HPDE6-E6E7 (cell line): Measurements from ENCODE around the gene CIC.
"Not testable (repeated sequence)": the region's sequence is repeated elsewhere in the genome, so short reads cannot be mapped to it uniquely, and the experiment has no call there.

Experiments
- DNase-seq: peaks from one replicate; pipeline ENCODE4 v3.0.0; 2011; ENCODE audit warnings: missing footprints; ENCODE audit errors: extremely low spot score

The CIC gene

GRCh38 chr19:42333975-42334696, 65.1 kb downstream of the CIC start:
- DNase-seq = no peak

- no peak for DNase-seq
Measured at GRCh38 chr19:42334697-42335373, 65.8 kb downstream of the CIC start.

GRCh38 chr19:42335374-42335936, 66.4 kb downstream of the CIC start:
- DNase-seq = no peak

GRCh38 chr19:42335971-42336370, 66.9 kb downstream of the CIC start:
- DNase-seq = no peak

GRCh38 chr19:42339126-42339860, 70.2 kb downstream of the CIC start:
- DNase-seq = not testable (repeated sequence)

GRCh38 chr19:42339922-42340321, 70.9 kb downstream of the CIC start:
- DNase-seq = not testable (repeated sequence)

- no peak for DNase-seq
Measured at GRCh38 chr19:42343344-42344110, 74.5 kb downstream of the CIC start.

GRCh38 chr19:42344336-42344893, 75.4 kb downstream of the CIC start:
- DNase-seq = no peak
